Effector memory CD4-positive, alpha-beta T cell (primary cell): ENCODE results near the gene SLC35F3.

Experiments
- DNase-seq, 3 donors: peaks; one replicate each; pipeline ENCODE4 v3.0.0-alpha.2; 2020
- H3K27ac ChIP-seq: 2 replicates; pipeline ENCODE4 v1.7.0; 2013; ENCODE audit warnings: mild to moderate bottlenecking, low read length, moderate library complexity; ENCODE audit not compliant: insufficient read depth, poor library complexity, severe bottlenecking
- H3K27me3 ChIP-seq: replicated peaks from 2 replicates; pipeline ENCODE4 v1.7.0; 2013; ENCODE audit warnings: mild to moderate bottlenecking, low read length; ENCODE audit not compliant: insufficient read depth, control insufficient read depth, poor library complexity, severe bottlenecking
- H3K36me3 ChIP-seq: 2 replicates; pipeline ENCODE4 v1.7.0; 2013; ENCODE audit warnings: mild to moderate bottlenecking, low read length, moderate library complexity; ENCODE audit not compliant: control insufficient read depth, insufficient read depth
- H3K4me1 ChIP-seq: 2 replicates; pipeline ENCODE4 v1.7.0; 2013; ENCODE audit warnings: low read length, mild to moderate bottlenecking; ENCODE audit not compliant: control insufficient read depth, insufficient read depth, poor library complexity, severe bottlenecking
- H3K4me3 ChIP-seq: 2 replicates; pipeline ENCODE4 v1.7.0; 2013; ENCODE audit warnings: low read length, low read depth, mild to moderate bottlenecking; ENCODE audit not compliant: insufficient read depth, poor library complexity, severe bottlenecking
- H3K9me3 ChIP-seq: 2 replicates; pipeline ENCODE4 v1.7.0; 2013; ENCODE audit warnings: mild to moderate bottlenecking, low read length, moderate library complexity; ENCODE audit not compliant: control insufficient read depth

The SLC35F3 gene

GRCh38 chr1:234125283-234125682 is 220.8 kb downstream of the SLC35F3 start:
- Histone ChIP-seq H3K9me3 (no peaks in the 10 kb centered on the region), H3K27me3 (no peaks in the 10 kb centered on the region), H3K4me3 (no peak overlapping the region), H3K4me1 (no peaks in the 10 kb centered on the region), H3K36me3 (no peaks in the 10 kb centered on the region), H3K27ac (no peak overlapping the region)
- no peak for DNase-seq

GRCh38 chr1:234125714-234126113 is 221.2 kb downstream of the SLC35F3 start:
- no peaks in the 10 kb centered on the region for H3K27me3 ChIP-seq
- DNase-seq: no peak
- no peaks in the 10 kb centered on the region for H3K36me3 ChIP-seq
- no peak overlapping the region for H3K27ac ChIP-seq
- no peaks in the 10 kb centered on the region for H3K4me1 ChIP-seq
- H3K4me3 ChIP-seq: no peak overlapping the region
- no peaks in the 10 kb centered on the region for H3K9me3 ChIP-seq

GRCh38 chr1:234127026-234127671 is 222.7 kb downstream of the SLC35F3 start:
- Histone ChIP-seq H3K36me3 (no peaks in the 10 kb centered on the region), H3K4me3 (no peak overlapping the region), H3K27ac (no peak overlapping the region), H3K27me3 (no peaks in the 10 kb centered on the region), H3K4me1 (no peaks in the 10 kb centered on the region), H3K9me3 (no peaks in the 10 kb centered on the region)
- DNase-seq: no peak

- H3K4me1 ChIP-seq: no peaks in the 10 kb centered on the region
- no peak overlapping the region for H3K4me3 ChIP-seq
- H3K9me3 ChIP-seq: no peaks in the 10 kb centered on the region
- no peak for DNase-seq
- H3K27ac ChIP-seq: no peak overlapping the region
- H3K36me3 ChIP-seq: no peaks in the 10 kb centered on the region
- no peaks in the 10 kb centered on the region for H3K27me3 ChIP-seq
These were observed 228.3 kb downstream of the SLC35F3 start for GRCh38 chr1:234132795-234133194.

GRCh38 chr1:234134878-234135277 is 230.4 kb downstream of the SLC35F3 start:
- H3K27ac ChIP-seq: no peak overlapping the region
- H3K9me3 ChIP-seq: no peaks in the 10 kb centered on the region

GRCh38 chr1:234135501-234135900 is 231.0 kb downstream of the SLC35F3 start:
- H3K9me3 ChIP-seq: no peaks in the 10 kb centered on the region
- H3K27me3 ChIP-seq: no peaks in the 10 kb centered on the region
- DNase-seq: no peak
- H3K27ac ChIP-seq: no peak overlapping the region
- no peak overlapping the region for H3K4me3 ChIP-seq
- no peaks in the 10 kb centered on the region for H3K4me1 ChIP-seq
- H3K36me3 ChIP-seq: no peaks in the 10 kb centered on the region

More at GRCh38 chr1:234134878-234135277, 230.4 kb downstream of the SLC35F3 start:
- Histone ChIP-seq H3K4me3 (no peak overlapping the region), H3K4me1 (no peaks in the 10 kb centered on the region), H3K27me3 (no peaks in the 10 kb centered on the region), H3K36me3 (no peaks in the 10 kb centered on the region)
- DNase-seq: no peak

GRCh38 chr1:234136073-234136472 is 231.6 kb downstream of the SLC35F3 start:
- Histone ChIP-seq H3K9me3 (no peaks in the 10 kb centered on the region), H3K27me3 (no peaks in the 10 kb centered on the region), H3K27ac (no peak overlapping the region), H3K4me1 (no peaks in the 10 kb centered on the region), H3K4me3 (no peak overlapping the region), H3K36me3 (no peaks in the 10 kb centered on the region)
- no peak for DNase-seq

- Histone ChIP-seq H3K36me3 (no peaks in the 10 kb centered on the region), H3K27ac (no peak overlapping the region), H3K4me3 (no peak overlapping the region), H3K4me1 (no peaks in the 10 kb centered on the region), H3K27me3 (peaks cover 2% of the 10 kb centered on the region), H3K9me3 (no peaks in the 10 kb centered on the region)
- no peak for DNase-seq
These were observed 235.5 kb downstream of the SLC35F3 start for GRCh38 chr1:234139966-234140365.

GRCh38 chr1:234140388-234140787 is 235.9 kb downstream of the SLC35F3 start:
- Histone ChIP-seq H3K27me3 (peaks cover 2% of the 10 kb centered on the region), H3K9me3 (no peaks in the 10 kb centered on the region), H3K4me3 (no peak overlapping the region), H3K36me3 (no peaks in the 10 kb centered on the region), H3K4me1 (no peaks in the 10 kb centered on the region), H3K27ac (no peak overlapping the region)
- DNase-seq: no peak

- Histone ChIP-seq H3K4me3 (no peak overlapping the region), H3K27me3 (peaks cover 2% of the 10 kb centered on the region), H3K27ac (no peak overlapping the region), H3K4me1 (no peaks in the 10 kb centered on the region), H3K36me3 (no peaks in the 10 kb centered on the region), H3K9me3 (no peaks in the 10 kb centered on the region)
- no peak for DNase-seq
These were observed 236.5 kb downstream of the SLC35F3 start for GRCh38 chr1:234141006-234141405.
